NCI-H128 (cell line): ENCODE data around the gene APOA5.

Experiments
- DNase-seq: peaks from one replicate; lab custom pipeline; 2025; ENCODE audit not compliant: unreplicated experiment; lab: John Stamatoyannopoulos, UW

Gene APOA5

DNA sequence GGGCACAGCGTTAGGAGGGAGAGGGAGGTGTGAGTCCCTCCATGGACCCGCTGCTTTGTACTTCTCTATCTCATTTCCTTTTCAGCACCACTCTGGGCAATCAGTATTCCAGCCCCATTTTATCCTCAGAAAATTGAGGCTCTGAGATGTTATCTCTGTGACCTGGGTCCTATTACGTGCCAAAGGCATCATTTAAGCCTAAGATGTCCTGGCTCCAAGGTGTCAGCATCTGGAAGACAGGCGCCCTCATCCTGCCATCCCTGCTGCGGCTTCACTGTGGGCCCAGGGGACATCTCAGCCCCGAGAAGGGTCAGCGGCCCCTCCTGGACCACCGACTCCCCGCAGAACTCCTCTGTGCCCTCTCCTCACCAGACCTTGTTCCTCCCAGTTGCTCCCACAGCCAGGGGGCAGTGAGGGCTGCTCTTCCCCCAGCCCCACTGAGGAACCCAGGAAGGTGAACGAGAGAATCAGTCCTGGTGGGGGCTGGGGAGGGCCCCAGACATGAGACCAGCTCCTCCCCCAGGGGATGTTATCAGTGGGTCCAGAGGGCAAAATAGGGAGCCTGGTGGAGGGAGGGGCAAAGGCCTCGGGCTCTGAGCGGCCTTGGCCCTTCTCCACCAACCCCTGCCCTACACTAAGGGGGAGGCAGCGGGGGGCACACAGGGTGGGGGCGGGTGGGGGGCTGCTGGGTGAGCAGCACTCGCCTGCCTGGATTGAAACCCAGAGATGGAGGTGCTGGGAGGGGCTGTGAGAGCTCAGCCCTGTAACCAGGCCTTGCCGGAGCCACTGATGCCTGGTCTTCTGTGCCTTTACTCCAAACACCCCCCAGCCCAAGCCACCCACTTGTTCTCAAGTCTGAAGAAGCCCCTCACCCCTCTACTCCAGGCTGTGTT, 37.2 kb upstream of the APOA5 start:
- no peak for DNase-seq

- DNase-seq, result no peak
These were observed 35.8 kb upstream of the APOA5 start for GRCh38 chr11:116827461-116827860.

DNA sequence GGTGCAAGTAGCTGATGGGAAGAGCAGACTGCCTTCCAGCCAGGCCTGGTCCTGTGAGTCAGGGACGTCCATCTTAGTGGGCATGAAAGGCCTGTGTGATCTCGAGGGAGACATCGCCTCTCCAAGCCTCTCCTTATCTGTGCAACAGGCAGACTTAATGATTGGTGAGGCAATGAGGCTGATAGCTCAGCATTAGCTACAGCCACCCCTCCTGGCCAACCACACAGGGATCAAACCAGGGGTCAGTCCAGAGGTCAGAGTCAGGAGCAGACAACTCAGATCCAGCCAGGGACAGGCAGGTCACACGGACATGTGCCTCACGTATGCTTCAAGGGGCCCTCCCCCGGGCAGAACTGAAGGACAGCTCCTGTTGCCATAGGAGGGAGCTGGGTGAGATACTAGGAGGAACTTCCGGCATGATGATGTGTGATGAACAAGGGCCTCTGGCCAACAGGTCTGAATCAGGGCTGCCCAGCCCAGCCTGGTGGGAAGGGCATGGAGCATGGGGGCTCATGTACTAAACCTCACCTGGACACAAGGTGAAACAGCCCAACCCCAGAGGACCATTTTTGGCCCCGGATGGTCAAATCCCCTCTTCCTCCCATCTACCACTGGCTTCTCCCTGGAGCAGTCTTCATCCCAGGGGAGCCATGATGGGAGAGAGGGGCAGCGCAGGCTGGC, 35.2 kb upstream of the APOA5 start:
- no peak for DNase-seq

- no peak for DNase-seq
These were observed 34.4 kb upstream of the APOA5 start for GRCh38 chr11:116825854-116826750.

DNA sequence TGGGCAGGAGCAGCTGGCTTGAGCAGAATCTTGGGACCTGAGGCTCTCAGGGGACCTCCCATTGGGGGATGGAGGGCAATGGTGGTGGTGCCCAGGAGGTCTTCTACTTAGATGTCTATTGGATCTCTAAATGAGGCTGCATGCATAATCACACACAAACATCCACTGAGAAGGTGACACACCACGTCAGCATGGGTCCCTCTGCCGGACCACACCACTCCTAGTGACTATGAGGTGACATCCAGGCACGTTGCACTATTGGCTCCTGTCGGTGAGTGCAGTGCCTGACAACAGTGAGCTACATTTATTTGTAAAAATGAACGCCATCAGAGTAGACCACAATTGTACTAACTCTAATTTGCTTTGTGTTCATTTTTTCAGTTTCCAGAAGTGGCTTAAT, 33.8 kb upstream of the APOA5 start:
- DNase-seq, result no peak

DNA sequence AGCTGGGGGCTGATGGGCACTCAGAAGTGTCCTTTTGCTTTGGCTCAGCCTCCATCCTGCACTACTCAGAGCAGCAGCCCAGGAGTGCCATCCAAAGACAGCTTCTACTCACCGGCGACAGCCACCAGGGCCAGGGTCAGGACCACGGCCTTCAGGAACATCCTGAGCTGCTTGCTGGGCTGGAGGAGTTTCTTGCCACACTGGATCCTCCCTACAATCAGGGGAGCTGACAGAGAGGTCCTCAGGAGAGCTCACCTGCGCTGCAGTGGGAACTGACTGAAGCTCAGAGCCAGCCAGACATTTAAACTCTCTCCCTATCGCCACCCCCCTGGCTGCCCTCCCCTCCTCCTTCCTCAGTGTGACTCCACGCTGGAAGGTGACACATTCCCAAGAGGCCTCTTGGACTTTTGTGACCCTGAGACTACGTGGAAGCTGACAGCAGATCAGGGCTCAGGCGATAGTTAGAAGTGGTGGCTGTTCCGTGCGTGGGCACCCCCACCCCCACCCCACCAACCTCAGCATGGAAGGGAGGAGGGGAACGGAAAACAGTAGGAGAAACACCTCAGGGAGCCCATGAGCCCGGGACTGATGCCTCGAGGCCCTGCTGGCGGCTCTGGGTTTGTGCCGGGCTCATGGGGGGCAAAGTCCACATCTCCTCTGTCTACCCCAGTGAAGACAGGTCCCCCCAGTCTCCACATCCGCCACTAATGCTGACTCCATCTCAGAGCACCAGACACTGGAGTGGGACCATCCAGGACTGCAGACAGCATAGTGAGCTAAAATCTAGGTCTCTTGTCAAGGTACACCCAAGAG, 31.6 kb upstream of the APOA5 start, which contains the start of gene APOA4:
Gene APOA4, minus strand, starts transcription at position 274 of the 813 bp plus-strand sequence. Its CDS starts 113 bp downstream, at position 161.
- no peak for DNase-seq

DNA sequence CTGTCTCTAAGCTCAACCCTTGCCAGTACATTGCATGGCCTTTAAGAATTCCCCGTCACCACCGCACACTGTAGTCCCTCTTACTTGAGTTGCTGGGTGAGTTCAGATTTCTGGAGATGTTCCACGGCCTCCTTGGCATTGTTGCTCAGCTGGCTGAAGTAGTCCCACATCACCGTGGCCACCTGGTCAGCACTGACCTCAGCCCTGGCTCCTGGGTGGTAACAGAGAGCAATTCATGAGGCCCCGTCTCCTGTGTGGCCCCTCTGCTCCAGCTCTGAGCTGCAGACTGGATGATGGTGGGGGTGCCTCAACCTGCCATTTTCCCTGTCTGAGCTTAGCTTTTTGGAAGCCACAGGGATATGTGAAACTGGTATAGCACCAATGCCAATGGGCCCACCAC, 30.9 kb upstream of the APOA5 start:
- DNase-seq, result no peak

GRCh38 chr11:116821050-116821918, 29.6 kb upstream of the APOA5 start:
- DNase-seq, result no peak

- DNase-seq, result no peak
These were observed 27.4 kb upstream of the APOA5 start for GRCh38 chr11:116819049-116819448.

DNA sequence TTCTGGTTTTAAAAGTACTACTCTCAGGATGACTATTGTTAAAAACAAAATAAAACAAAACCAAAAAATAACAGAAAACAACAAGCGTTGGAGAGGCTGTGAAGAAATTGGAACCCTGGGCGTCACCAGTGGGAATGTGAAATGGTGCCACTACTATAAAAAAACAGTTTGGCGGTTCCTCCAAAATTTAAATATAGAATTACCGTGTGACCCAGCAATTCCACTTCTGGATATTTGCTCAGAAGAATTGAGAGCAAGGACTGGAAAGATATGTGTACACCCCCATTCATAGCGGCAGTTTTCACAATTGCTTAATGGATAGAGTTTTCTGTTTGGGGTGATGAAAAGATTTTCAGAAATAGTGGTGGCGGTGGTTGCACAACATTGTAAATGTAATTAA, 22.8 kb upstream of the APOA5 start:
- no peak for DNase-seq

DNA sequence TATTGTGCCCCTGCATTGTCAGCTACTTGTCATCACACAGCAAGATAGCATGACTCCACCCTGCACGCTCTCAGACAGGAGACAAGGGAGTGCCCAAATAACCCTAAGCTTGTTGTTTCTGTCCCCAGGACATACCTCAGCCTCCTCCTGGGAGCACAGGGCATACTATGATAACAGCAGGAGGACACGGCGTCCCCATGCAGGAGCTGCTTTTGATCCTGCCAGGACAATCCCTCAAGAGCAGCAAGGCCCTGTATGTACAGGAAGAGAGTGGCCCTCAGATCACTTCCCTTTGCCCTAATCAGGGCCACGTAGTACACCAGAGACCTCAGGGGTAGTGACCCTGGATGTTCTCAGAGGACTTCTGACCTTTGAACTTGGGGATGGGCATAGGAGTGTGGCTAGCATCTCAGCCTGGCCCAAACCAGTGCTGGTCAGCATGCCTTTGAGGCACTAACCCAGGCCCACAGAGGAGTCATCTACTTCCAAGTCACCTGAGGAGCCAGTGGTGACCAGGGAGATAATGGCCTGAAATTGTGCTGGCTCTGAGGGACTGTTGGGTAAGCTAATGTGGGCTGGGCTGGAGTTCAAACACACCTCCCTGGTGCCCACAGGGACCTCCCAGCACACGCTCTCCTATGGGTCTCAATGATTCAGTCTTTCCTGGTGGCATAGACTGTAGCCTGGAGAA, 22.2 kb upstream of the APOA5 start:
- DNase-seq, result no peak

- no peak for DNase-seq
These were observed 21.5 kb upstream of the APOA5 start for GRCh38 chr11:116813170-116813569.

DNA sequence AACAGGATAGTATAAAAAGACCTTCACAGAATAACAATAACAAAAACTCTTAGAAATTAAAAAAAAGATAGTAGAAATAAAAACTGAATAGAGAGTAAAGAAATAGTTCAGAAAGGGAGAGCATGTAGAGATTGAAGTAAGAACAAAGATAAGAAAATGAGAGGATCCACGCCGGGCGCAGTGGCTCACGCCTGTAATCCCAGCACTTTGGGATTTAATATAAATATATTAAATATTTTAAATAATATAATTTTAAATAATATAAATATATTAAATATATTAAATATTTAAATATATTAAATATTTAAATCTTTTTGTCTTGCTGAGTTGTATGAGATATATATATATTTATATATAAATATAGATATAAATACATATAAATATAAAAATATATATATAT, 20.4 kb upstream of the APOA5 start:
- DNase-seq, result no peak

DNA sequence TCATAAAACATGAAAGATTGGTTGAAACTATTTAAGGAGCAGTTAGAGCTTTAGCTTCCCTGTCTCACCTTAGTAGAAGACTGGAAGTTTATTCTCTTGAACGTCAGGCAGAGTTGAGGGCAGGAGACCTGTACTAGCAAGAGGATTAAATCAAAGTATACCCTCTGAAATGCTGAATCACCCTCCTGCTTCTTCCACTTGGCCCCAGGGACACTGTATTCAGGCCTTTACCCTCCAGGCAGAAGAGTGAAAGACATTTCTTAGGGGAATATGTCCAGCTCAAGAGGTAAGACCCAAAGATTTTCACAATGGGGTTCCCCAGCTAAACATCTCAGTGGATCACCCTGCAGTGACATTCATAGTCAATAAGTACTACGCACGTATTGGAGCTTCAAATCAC, 19.5 kb upstream of the APOA5 start:
- DNase-seq, result no peak

DNA sequence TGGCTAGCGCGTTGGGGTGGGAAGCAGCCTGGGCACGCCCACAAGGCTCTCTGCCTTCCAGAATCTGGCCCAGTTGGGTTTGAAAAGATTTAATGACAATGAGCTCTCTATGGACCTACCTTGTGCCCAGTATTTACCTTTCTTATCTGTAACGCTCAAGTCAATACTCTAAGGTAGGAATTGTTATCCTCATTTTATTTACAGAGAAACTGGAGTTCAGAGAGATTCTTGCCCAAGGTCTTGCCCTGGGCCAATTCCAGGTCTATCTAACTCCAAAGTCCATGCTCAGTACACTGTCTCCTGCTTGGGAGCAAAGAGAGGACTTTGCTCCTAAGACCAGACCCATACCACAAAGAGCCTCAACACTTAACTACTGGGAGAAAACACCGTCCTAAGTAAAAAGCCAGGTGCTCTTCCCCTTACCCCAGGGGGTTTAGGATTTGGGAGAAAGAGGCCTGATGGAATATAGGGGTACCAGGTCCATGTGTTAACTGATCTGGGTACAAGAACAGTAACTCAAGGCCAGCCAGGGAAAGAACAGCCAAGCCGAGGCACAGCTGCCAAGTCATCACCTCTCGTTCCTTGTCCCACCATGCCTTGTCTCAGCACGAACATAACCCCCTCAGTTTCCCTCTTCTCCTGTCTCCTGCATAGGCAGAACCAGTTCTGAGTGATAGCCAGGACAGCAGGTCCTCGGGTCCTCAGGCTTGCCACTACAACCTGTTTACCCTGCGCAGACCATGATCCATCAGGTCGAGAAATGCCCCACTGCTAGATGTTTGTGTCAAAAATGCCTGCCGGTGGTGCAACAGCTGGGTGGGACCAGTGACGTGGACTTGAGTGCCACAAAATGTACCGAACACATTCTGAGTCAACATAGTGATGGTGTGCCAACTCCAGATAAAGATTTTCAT, 16.8 kb upstream of the APOA5 start:
- no peak for DNase-seq

DNA sequence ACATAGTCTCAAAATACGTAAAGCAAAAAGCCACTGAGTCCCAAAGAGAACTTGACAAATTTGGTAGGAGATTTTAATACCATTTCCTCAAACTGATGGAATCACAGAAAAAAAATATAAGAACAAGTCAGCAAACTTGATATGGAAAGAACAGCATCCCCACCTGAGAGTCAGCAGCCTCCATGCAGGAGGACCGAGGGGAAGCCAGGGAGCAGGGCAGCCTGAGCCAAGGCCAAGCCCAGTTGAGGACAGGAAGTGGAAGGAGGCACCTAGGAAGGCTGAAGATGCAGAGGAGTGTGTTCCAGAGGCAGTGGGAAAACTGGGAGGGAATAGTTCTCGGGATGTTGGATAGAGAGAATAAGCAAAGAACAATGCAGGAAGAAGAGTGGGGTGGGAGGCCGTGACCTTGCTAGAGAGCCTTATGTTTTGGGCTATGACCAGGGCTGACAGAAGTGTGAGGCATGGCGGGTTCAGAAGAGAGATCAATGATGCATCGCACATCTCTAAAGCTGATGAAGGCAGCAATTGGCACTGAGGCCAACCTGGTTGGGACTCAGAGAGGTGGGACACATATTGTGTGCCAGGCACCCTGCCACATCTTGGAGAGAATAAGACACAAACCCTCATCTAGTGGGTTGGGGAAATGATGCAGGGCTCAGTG, 16.1 kb upstream of the APOA5 start:
- no peak for DNase-seq

DNA sequence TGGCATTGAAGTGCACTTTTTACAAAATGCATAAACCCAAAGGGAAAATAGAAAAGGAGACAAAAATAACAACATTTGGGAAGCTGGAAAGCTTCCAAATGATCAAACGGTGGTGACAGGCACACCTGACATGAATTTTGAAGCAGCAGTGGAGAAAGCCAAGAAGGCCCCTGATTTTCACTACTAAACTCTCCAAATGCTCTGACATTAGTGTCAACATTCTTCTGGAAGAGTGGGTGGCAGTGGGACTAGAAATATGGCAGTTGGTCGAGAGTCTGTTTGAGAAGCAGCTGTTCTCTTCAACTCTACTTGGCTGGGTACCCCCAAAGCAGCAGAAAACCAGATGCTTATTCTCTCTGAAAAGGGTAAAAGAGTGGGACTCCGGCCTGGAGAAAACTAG, 12.3 kb upstream of the APOA5 start:
- no peak for DNase-seq
